Epithelial cell of esophagus (primary cell): ENCODE measurements around the gene ZFPM1.

Experiments
- DNase-seq: peaks from one replicate; pipeline ENCODE4 v3.0.0; 2010; ENCODE audit warnings: low read depth
- H3K4me3 ChIP-seq: 2 replicates; pipeline ENCODE4 v1.5.1; 2011; ENCODE audit warnings: mild to moderate bottlenecking, low read length, control low read depth
- TF ChIP-seq, protein P1 (sequence below): IDR thresholded peaks from 2 replicates; pipeline ENCODE4 v1.5.1; 2011; ENCODE audit warnings: low read depth, mild to moderate bottlenecking, low read length, control low read depth, inconsistent platforms; ENCODE audit not compliant: insufficient read depth; ENCODE audit errors: missing control alignments

The ZFPM1 gene

GRCh38 chr16:88533381-88533917 lies 80.4 kb downstream of the ZFPM1 start:
- peak overlapping the region; percentile 38 for H3K4me3 ChIP-seq
- TF ChIP-seq, protein P1, sequence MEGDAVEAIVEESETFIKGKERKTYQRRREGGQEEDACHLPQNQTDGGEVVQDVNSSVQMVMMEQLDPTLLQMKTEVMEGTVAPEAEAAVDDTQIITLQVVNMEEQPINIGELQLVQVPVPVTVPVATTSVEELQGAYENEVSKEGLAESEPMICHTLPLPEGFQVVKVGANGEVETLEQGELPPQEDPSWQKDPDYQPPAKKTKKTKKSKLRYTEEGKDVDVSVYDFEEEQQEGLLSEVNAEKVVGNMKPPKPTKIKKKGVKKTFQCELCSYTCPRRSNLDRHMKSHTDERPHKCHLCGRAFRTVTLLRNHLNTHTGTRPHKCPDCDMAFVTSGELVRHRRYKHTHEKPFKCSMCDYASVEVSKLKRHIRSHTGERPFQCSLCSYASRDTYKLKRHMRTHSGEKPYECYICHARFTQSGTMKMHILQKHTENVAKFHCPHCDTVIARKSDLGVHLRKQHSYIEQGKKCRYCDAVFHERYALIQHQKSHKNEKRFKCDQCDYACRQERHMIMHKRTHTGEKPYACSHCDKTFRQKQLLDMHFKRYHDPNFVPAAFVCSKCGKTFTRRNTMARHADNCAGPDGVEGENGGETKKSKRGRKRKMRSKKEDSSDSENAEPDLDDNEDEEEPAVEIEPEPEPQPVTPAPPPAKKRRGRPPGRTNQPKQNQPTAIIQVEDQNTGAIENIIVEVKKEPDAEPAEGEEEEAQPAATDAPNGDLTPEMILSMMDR = no peak
- peak; percentile 39 for DNase-seq

GRCh38 chr16:88533932-88534637 lies 81.0 kb downstream of the ZFPM1 start:
- peak overlapping the region; percentile 44 for H3K4me3 ChIP-seq
- peak; percentile 73 for DNase-seq
- TF ChIP-seq, protein P1 = no peak

DNA sequence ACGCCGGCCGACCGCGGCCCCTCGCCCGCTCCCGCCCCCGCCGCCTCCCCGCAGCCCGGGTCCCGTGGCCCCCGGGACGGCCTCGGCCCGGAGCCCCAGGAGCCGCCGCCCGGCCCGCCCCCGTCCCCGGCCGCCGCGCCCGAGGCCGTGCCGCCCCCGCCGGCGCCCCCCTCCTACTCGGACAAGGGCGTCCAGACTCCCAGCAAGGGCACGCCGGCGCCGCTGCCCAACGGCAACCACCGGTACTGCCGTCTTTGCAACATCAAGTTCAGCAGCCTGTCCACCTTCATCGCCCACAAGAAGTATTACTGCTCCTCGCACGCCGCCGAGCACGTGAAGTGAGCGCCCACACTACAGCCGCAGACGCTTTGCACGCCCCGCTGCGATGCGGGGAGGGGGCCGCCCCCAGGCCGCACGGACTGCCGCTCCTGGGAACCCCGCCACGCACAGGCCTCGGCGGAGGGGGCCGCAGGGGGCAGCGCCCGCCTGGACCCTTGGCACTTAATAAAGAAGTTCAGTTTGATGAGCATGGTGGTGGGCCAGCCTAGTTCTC lies 81.6 kb downstream of the ZFPM1 start:
- TF ChIP-seq, protein P1 = peak; percentile 6
- H3K4me3 ChIP-seq = peak overlapping the region; percentile 42
- DNase-seq = peak; percentile 52

GRCh38 chr16:88535191-88535856 lies 82.2 kb downstream of the ZFPM1 start:
- TF ChIP-seq, protein P1 = no peak
- no peak for DNase-seq
- H3K4me3 ChIP-seq = peak overlapping the region; percentile 42

DNA sequence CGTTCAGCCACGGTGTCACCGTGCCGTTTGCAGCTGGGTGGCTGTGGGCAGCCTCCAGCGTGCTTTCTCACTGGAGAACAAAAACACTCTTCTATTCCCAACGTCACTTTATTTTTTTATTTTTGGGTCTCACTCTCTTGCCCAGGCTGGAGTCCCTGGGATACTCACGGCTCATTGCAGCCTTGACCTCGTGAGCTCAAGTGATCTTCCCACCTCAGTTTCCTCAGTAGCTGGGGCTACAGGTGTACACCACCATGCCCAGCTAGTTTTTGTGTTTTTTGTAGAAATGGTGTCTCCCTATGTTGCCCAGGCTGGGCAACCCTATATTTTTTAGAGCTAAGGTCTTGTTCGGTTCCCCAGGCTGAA lies 82.8 kb downstream of the ZFPM1 start:
- H3K4me3 ChIP-seq = no peak overlapping the region
- no peak for DNase-seq
- TF ChIP-seq, protein P1 = no peak

- no peak overlapping the region for H3K4me3 ChIP-seq
- DNase-seq = no peak
- TF ChIP-seq, protein P1 = no peak
Measured at GRCh38 chr16:88536510-88536909, 83.4 kb downstream of the ZFPM1 start.
